ENCODE results near the gene CKMT2. TPM values are rescaled to one million over a fixed set of nuclear protein-coding genes. Genes with fewer than 3 reads are reported as not detected.

The CKMT2 gene
- total and polyA plus RNA-seq, 2 experiments from 2014 or later, result 2.9 to 8.2 TPM

DNA sequence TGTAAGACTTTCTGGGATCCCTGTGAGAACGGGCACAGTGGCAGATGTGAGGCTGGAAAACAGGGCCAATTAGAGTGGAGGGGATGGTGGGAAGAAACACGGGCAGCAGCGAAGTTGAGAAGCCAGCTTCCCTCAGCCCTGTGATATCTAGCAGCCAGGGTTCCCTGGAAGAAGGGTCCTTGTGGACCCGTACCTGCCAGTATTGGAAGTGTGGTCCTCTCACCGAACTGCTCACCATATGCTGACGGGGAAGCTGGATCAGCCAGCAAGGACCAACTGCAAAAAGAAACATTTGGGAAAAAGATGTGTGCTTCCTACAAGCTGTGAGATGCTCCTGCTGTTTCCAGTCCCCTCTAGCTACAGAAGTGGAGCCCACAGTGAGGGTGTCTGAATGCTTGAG, 13.6 kb downstream of the CKMT2 start:
- no peaks in the 10 kb centered on the region for H3F3A ChIP-seq (replicated peaks; ENCODE audit: low read depth)
- H3K79me2 ChIP-seq (replicated peaks; ENCODE audit: insufficient read depth), result no peaks in the 10 kb centered on the region
- Mint-ChIP-seq H3K27me3 (ENCODE audit: insufficient read depth, low read depth, poor library complexity) (peaks cover 2% of the 10 kb centered on the region), H3K9me3 (no peaks in the 10 kb centered on the region), H3K27ac (peak overlapping the region; percentile 60; the same call in 1 of the 2 replicates), H3K4me3 (no peak overlapping the region), H3K36me3 (ENCODE audit: low read depth) (peaks cover 6% of the 10 kb centered on the region), H3K4me1 (peaks cover 34% of the 10 kb centered on the region)
- H4K20me1 ChIP-seq (replicated peaks; ENCODE audit: insufficient read depth), result peaks cover 18% of the 10 kb centered on the region
- H3K27ac ChIP-seq (ENCODE audit: low read depth), result no peak overlapping the region
- H2AFZ ChIP-seq, result no peak overlapping the region
- H3K9me2 ChIP-seq (ENCODE audit: insufficient read depth), result no peaks in the 10 kb centered on the region
- H3K36me3 ChIP-seq (ENCODE audit: insufficient read depth), result no peaks in the 10 kb centered on the region
- H3K4me1 ChIP-seq (ENCODE audit: insufficient read depth), result peaks cover 11% of the 10 kb centered on the region
- no peaks in the 10 kb centered on the region for H3K27me3 ChIP-seq (ENCODE audit: insufficient read depth)
- ATAC-seq (no peak; the same call in 2 of the 3 replicates), DNase-seq (ENCODE audit: low spot score) (no peak)
- H3K4me3 ChIP-seq, result no peak overlapping the region
- TF ChIP-seq POLR2AphosphoS5 (IDR thresholded peaks at IDR 0.05; ENCODE audit: low read depth), result no peak
- no peak for TF ChIP-seq ZNF114 (CRISPR knock-in tag; IDR thresholded peaks at IDR 0.05)
- TF ChIP-seq, protein P1, sequence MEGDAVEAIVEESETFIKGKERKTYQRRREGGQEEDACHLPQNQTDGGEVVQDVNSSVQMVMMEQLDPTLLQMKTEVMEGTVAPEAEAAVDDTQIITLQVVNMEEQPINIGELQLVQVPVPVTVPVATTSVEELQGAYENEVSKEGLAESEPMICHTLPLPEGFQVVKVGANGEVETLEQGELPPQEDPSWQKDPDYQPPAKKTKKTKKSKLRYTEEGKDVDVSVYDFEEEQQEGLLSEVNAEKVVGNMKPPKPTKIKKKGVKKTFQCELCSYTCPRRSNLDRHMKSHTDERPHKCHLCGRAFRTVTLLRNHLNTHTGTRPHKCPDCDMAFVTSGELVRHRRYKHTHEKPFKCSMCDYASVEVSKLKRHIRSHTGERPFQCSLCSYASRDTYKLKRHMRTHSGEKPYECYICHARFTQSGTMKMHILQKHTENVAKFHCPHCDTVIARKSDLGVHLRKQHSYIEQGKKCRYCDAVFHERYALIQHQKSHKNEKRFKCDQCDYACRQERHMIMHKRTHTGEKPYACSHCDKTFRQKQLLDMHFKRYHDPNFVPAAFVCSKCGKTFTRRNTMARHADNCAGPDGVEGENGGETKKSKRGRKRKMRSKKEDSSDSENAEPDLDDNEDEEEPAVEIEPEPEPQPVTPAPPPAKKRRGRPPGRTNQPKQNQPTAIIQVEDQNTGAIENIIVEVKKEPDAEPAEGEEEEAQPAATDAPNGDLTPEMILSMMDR (conservative IDR thresholded peaks at IDR 0.05; ENCODE audit: low read depth in 2 of 2), result no peak
- TF ChIP-seq, protein P2, sequence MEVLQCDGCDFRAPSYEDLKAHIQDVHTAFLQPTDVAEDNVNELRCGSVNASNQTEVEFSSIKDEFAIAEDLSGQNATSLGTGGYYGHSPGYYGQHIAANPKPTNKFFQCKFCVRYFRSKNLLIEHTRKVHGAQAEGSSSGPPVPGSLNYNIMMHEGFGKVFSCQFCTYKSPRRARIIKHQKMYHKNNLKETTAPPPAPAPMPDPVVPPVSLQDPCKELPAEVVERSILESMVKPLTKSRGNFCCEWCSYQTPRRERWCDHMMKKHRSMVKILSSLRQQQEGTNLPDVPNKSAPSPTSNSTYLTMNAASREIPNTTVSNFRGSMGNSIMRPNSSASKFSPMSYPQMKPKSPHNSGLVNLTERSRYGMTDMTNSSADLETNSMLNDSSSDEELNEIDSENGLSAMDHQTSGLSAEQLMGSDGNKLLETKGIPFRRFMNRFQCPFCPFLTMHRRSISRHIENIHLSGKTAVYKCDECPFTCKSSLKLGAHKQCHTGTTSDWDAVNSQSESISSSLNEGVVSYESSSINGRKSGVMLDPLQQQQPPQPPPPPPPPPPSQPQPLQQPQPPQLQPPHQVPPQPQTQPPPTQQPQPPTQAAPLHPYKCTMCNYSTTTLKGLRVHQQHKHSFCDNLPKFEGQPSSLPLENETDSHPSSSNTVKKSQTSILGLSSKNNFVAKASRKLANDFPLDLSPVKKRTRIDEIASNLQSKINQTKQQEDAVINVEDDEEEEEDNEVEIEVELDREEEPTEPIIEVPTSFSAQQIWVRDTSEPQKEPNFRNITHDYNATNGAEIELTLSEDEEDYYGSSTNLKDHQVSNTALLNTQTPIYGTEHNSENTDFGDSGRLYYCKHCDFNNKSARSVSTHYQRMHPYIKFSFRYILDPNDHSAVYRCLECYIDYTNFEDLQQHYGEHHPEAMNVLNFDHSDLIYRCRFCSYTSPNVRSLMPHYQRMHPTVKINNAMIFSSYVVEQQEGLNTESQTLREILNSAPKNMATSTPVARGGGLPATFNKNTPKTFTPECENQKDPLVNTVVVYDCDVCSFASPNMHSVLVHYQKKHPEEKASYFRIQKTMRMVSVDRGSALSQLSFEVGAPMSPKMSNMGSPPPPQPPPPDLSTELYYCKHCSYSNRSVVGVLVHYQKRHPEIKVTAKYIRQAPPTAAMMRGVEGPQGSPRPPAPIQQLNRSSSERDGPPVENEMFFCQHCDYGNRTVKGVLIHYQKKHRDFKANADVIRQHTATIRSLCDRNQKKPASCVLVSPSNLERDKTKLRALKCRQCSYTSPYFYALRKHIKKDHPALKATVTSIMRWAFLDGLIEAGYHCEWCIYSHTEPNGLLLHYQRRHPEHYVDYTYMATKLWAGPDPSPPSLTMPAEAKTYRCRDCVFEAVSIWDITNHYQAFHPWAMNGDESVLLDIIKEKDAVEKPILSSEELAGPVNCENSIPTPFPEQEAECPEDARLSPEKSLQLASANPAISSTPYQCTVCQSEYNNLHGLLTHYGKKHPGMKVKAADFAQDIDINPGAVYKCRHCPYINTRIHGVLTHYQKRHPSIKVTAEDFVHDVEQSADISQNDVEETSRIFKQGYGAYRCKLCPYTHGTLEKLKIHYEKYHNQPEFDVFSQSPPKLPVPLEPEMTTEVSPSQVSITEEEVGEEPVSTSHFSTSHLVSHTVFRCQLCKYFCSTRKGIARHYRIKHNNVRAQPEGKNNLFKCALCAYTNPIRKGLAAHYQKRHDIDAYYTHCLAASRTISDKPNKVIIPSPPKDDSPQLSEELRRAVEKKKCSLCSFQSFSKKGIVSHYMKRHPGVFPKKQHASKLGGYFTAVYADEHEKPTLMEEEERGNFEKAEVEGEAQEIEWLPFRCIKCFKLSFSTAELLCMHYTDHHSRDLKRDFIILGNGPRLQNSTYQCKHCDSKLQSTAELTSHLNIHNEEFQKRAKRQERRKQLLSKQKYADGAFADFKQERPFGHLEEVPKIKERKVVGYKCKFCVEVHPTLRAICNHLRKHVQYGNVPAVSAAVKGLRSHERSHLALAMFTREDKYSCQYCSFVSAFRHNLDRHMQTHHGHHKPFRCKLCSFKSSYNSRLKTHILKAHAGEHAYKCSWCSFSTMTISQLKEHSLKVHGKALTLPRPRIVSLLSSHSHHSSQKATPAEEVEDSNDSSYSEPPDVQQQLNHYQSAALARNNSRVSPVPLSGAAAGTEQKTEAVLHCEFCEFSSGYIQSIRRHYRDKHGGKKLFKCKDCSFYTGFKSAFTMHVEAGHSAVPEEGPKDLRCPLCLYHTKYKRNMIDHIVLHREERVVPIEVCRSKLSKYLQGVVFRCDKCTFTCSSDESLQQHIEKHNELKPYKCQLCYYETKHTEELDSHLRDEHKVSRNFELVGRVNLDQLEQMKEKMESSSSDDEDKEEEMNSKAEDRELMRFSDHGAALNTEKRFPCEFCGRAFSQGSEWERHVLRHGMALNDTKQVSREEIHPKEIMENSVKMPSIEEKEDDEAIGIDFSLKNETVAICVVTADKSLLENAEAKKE (CRISPR knock-in tag; IDR thresholded peaks at IDR 0.05), result no peak
- TF ChIP-seq ZNF331 (CRISPR knock-in tag; IDR thresholded peaks at IDR 0.05; ENCODE audit: low read depth), result no peak
- TF ChIP-seq STAT1 (IDR thresholded peaks at IDR 0.05; ENCODE audit: unreplicated experiment), result no peak
- TF ChIP-seq, protein P3, sequence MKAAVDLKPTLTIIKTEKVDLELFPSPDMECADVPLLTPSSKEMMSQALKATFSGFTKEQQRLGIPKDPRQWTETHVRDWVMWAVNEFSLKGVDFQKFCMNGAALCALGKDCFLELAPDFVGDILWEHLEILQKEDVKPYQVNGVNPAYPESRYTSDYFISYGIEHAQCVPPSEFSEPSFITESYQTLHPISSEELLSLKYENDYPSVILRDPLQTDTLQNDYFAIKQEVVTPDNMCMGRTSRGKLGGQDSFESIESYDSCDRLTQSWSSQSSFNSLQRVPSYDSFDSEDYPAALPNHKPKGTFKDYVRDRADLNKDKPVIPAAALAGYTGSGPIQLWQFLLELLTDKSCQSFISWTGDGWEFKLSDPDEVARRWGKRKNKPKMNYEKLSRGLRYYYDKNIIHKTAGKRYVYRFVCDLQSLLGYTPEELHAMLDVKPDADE (IDR thresholded peaks at IDR 0.05), result no peak
- TF ChIP-seq EZH2phosphoT487 (IDR thresholded peaks at IDR 0.05; ENCODE audit: unreplicated experiment), result no peak
- TF ChIP-seq JUNB (IDR thresholded peaks at IDR 0.05; ENCODE audit: unreplicated experiment), result no peak
- no peak for TF ChIP-seq EZH2 (IDR thresholded peaks at IDR 0.05; ENCODE audit: low read depth, unreplicated experiment)
- TF ChIP-seq, protein P4, sequence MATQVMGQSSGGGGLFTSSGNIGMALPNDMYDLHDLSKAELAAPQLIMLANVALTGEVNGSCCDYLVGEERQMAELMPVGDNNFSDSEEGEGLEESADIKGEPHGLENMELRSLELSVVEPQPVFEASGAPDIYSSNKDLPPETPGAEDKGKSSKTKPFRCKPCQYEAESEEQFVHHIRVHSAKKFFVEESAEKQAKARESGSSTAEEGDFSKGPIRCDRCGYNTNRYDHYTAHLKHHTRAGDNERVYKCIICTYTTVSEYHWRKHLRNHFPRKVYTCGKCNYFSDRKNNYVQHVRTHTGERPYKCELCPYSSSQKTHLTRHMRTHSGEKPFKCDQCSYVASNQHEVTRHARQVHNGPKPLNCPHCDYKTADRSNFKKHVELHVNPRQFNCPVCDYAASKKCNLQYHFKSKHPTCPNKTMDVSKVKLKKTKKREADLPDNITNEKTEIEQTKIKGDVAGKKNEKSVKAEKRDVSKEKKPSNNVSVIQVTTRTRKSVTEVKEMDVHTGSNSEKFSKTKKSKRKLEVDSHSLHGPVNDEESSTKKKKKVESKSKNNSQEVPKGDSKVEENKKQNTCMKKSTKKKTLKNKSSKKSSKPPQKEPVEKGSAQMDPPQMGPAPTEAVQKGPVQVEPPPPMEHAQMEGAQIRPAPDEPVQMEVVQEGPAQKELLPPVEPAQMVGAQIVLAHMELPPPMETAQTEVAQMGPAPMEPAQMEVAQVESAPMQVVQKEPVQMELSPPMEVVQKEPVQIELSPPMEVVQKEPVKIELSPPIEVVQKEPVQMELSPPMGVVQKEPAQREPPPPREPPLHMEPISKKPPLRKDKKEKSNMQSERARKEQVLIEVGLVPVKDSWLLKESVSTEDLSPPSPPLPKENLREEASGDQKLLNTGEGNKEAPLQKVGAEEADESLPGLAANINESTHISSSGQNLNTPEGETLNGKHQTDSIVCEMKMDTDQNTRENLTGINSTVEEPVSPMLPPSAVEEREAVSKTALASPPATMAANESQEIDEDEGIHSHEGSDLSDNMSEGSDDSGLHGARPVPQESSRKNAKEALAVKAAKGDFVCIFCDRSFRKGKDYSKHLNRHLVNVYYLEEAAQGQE (IDR thresholded peaks at IDR 0.05; ENCODE audit: unreplicated experiment), result no peak
- no peak for TF ChIP-seq CREB1 (CRISPR knock-in tag; IDR thresholded peaks at IDR 0.05; ENCODE audit: low read depth)
- TF ChIP-seq NANOG (IDR thresholded peaks at IDR 0.05; ENCODE audit: borderline replicate concordance), result no peak
- no peak overlapping the region for H3K4me2 ChIP-seq

Measured in GM23338 (cell line).